ENCODE results near the gene HDAC2. TPM values are rescaled to one million over a fixed set of nuclear protein-coding genes. Genes with fewer than 3 reads are reported as not detected.
"Not testable (repeated sequence)": the region's sequence is repeated elsewhere in the genome, so short reads cannot be mapped to it uniquely, and the experiment has no call there.

The HDAC2 gene
- total RNA-seq (10 to 100 TPM; 44.7 to 54.6 (median 50.1) TPM), total RNA-seq (33.8 to 240 (median 60.3) reads per million in 29 experiments)
- 48.5 TPM for total RNA-seq (2013)

DNA sequence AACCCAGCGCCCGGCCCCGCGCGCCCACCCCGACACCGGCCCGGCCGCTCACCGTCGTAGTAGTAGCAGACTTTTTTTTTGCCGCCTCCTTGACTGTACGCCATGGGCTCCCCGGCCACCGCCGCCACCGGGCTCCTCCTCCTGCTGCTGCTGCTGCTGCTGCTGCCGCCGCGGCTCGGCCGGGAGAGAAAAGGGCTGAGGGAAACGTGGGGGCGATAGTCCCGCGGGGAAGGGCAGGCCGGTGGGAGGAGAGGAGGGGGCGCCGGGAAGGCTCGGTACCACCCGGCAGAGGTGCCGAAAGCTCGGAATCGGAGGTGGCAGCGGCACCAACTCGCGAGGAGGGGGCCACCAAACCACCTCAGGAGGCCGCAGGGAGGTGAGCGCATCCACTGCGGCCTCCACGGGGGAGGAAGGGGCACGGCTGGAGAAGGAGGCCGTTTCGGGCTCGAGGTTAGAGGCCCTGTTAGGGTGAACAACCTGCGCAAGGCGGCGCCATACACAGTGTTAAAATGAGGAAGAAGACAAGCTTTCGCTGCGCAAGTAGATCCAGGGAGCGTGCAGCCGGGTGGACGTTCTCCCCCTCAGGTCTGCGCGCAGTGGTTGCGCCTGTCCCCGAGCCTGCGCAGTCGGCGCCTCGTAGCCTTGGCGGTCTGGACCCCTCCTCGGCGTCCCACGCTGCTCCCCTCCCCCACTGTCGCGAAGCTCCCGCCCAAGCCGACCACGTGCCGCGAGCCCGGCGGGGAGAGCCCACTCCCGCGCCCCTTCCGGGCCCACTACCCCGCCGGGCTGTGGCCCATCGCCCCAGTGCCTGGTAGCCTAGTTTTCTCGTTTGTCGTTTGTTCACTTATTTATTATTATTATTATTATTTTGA is at the start of gene HDAC2:
HDAC2 (minus strand) TSS at position 344 of the 872 bp plus-strand sequence; CDS start at position 104, 240 bp downstream.
- peaks cover 39 to 41% (median 39%) of the 10 kb centered on the region in 3 donors for H3K4me1 Mint-ChIP-seq
- no peaks in the 10 kb centered on the region for H3K27me3 Mint-ChIP-seq
- no peaks in the 10 kb centered on the region for H3K9me3 Mint-ChIP-seq
- no peaks in the 10 kb centered on the region for H3K9me3 ChIP-seq
- H3K4me1 ChIP-seq (ENCODE audit: control insufficient read depth in 1 of 2, extremely low read depth in 1 of 2, insufficient read depth in 2 of 2, low read length in 2 of 2) = peaks cover 15 to 19% of the 10 kb centered on the region in 2 experiments
- no peaks in the 10 kb centered on the region for H3K27me3 ChIP-seq (replicated peaks in 1 of 2; ENCODE audit: control insufficient read depth in 2 of 2, extremely low read depth in 1 of 2, insufficient read depth in 2 of 2, low read length in 1 of 2)
- peak within 1 kb of the TSS; percentile 95 to 99 for H3K27ac Mint-ChIP-seq
- H3K36me3 Mint-ChIP-seq = no peaks in the 10 kb centered on the region
- H3K27ac ChIP-seq (ENCODE audit: low read length) = peak within 1 kb of the TSS; percentile 85
- H3K36me3 ChIP-seq (ENCODE audit: control insufficient read depth in 2 of 2, extremely low read depth in 1 of 2, insufficient read depth in 1 of 2, low read length in 1 of 2) = no peaks in the 10 kb centered on the region
- H3K4me3 ChIP-seq (ENCODE audit: control insufficient read depth in 1 of 2, extremely low read depth in 1 of 2, low read length in 1 of 2) = peak within 1 kb of the TSS; percentile 90 to 99
- ChIA-PET POLR2A (interaction anchor here in 1 of 2 donors (0.6 to 0.7 kb wide), 2 partner anchors 10 to 28 kb away, joined by 3 to 6 read pairs; no protein-coding TSS in a partner anchor), CTCF (interaction anchor here in 1 of 2 donors (0.7 to 1.1 kb wide), 3 partner anchors 10 to 12 kb away, joined by 3 read pairs; no protein-coding TSS in a partner anchor)
- DNase-seq (peak; percentile 44 to 91 (median 75)), ATAC-seq (replicated peaks in 1 of 4) (peak; percentile 78 to 84 (median 79))
- WGBS (ENCODE audit: insufficient coverage) = under 1% methylated on average over 52 of the region's 82 CpGs
- peak within 1 kb of the TSS; percentile 96 to 97 (median 97) for H3K4me3 Mint-ChIP-seq

DNA sequence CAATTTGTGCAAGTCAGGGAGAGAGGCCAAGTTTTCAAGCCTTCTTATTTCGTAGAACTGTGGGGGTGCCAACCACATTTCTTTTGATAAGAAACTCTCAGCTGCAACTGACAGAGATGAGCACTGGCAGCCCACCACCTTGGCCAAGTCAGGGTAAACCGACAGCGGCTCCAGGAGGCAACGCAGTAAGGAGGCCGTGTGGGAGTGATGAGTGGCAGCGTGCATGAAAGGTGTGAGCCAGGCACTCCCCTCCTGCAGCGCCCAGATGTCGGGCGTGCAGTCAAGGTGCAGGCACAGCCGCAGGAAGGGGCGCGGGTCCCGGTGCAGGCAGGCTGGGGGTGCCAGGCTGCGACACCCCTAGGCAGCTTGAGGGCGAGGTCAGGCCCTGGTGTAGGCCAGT is 49.2 kb upstream of the HDAC2 start:
- WGBS (ENCODE audit: insufficient coverage) = 76% methylated on average over 10 of the region's 15 CpGs
- Mint-ChIP-seq H3K4me3 (no peak overlapping the region), H3K27ac (no peak overlapping the region), H3K4me1 (no peaks in the 10 kb centered on the region), H3K9me3 (no peaks in the 10 kb centered on the region), H3K27me3 (peaks cover 3 to 19% of the 10 kb centered on the region in 2 donors), H3K36me3 (no peaks in the 10 kb centered on the region)
- Histone ChIP-seq H3K4me1 (ENCODE audit: control insufficient read depth in 1 of 2, extremely low read depth in 1 of 2, insufficient read depth in 2 of 2, low read length in 2 of 2) (no peaks in the 10 kb centered on the region), H3K36me3 (ENCODE audit: control insufficient read depth in 2 of 2, extremely low read depth in 1 of 2, insufficient read depth in 1 of 2, low read length in 1 of 2) (no peaks in the 10 kb centered on the region), H3K27me3 (replicated peaks in 1 of 2; ENCODE audit: control insufficient read depth in 2 of 2, extremely low read depth in 1 of 2, insufficient read depth in 2 of 2, low read length in 1 of 2) (peaks cover 0 to 2% of the 10 kb centered on the region in 2 experiments), H3K4me3 (ENCODE audit: control insufficient read depth in 1 of 2, extremely low read depth in 1 of 2, low read length in 1 of 2) (no peak overlapping the region), H3K27ac (ENCODE audit: low read length) (no peak overlapping the region), H3K9me3 (no peaks in the 10 kb centered on the region)
- ChIA-PET POLR2A (no interaction called here), CTCF (no interaction called here)
- ATAC-seq (replicated peaks in 1 of 4) (no peak), DNase-seq (no peak)

DNA sequence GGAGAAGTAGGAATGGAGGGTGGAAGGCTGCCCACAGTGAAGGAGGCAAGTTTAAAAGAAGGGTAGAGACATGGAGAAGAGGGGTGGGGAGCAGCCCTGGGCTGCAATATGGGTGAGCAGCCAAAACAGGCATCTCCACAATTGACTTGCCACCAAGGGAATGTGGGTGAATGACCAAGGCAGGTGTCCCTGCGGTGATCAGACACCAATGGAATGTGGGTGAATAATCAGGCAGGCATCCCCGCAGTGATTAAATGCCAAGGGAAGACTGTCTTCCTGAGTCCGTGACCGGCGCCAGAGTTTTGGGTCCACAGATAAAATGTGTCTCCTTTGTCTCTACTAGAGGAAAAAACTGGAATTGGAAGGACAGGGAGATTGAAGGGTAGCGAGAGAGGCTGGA is 46.2 kb upstream of the HDAC2 start:
- H3K4me1 ChIP-seq (ENCODE audit: control insufficient read depth in 1 of 2, extremely low read depth in 1 of 2, insufficient read depth in 2 of 2, low read length in 2 of 2); H3K9me3 Mint-ChIP-seq; ATAC-seq (replicated peaks in 1 of 4); H3K36me3 Mint-ChIP-seq; H3K4me1 Mint-ChIP-seq; H3K27ac ChIP-seq (ENCODE audit: low read length); H3K4me3 Mint-ChIP-seq; H3K27ac Mint-ChIP-seq; H3K4me3 ChIP-seq (ENCODE audit: control insufficient read depth in 1 of 2, extremely low read depth in 1 of 2, low read length in 1 of 2); POLR2A ChIA-PET; H3K27me3 ChIP-seq (replicated peaks in 1 of 2; ENCODE audit: control insufficient read depth in 2 of 2, extremely low read depth in 1 of 2, insufficient read depth in 2 of 2, low read length in 1 of 2); CTCF ChIA-PET; H3K36me3 ChIP-seq (ENCODE audit: control insufficient read depth in 2 of 2, extremely low read depth in 1 of 2, insufficient read depth in 1 of 2, low read length in 1 of 2); DNase-seq; H3K9me3 ChIP-seq: not testable (repeated sequence)
- peaks cover 3 to 13% of the 10 kb centered on the region in 2 donors for H3K27me3 Mint-ChIP-seq
- WGBS (ENCODE audit: insufficient coverage) = 92% methylated on average over 5 of the region's 6 CpGs

DNA sequence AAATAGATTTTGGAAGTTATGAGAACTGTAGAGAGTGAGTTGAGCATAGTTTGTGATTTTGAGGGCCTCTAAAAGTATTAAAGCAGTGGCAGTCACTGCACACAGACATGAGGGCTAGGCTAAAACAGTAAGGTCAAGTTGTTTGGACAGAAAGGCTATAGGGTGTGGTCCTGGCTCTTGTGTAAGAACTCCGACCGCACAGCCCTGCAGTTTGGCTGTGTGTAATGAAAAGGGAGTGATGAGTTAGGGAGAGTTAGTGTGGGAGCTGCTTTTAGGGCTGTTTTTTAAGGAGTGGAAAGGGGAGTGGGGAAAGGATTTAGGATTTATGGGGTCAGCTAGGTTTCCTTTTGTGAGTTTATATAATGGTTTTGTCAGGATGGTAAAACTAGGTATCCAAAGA is 43.2 kb upstream of the HDAC2 start:
- H3K27ac ChIP-seq (ENCODE audit: low read length); H3K27me3 ChIP-seq (replicated peaks in 1 of 2; ENCODE audit: control insufficient read depth in 2 of 2, extremely low read depth in 1 of 2, insufficient read depth in 2 of 2, low read length in 1 of 2); H3K36me3 ChIP-seq (ENCODE audit: control insufficient read depth in 2 of 2, extremely low read depth in 1 of 2, insufficient read depth in 1 of 2, low read length in 1 of 2); H3K27me3 Mint-ChIP-seq; H3K4me3 ChIP-seq (ENCODE audit: control insufficient read depth in 1 of 2, extremely low read depth in 1 of 2, low read length in 1 of 2); CTCF ChIA-PET; H3K36me3 Mint-ChIP-seq; H3K9me3 Mint-ChIP-seq; POLR2A ChIA-PET; H3K27ac Mint-ChIP-seq; DNase-seq; H3K4me3 Mint-ChIP-seq; ATAC-seq (replicated peaks in 1 of 4); H3K4me1 ChIP-seq (ENCODE audit: control insufficient read depth in 1 of 2, extremely low read depth in 1 of 2, insufficient read depth in 2 of 2, low read length in 2 of 2); H3K9me3 ChIP-seq: not testable (repeated sequence)
- WGBS (ENCODE audit: insufficient coverage) = 79% methylated on average over 2 of the region's 2 CpGs
- H3K4me1 Mint-ChIP-seq = peaks cover 0 to 12% (median 6%) of the 10 kb centered on the region in 3 donors

DNA sequence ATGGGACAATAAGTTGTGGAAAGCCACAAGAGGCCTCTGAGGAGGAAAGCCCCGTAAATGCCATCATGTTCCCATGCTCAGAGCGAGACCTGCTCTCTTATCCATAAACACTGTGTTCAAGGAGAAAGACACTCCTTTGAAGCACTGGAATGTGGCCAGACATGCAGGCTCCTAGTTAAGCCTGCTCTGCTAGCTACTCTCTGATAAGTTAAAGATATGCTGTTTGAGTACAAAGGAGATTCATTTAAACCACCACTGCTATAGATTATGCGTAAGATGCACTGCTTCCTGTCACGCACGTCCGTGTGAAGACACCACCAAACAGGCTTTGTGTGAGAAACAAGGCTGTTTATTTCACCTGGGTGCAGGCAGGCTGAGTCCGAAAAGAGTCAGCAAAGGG is 40.5 kb upstream of the HDAC2 start:
- H3K4me1 ChIP-seq (ENCODE audit: control insufficient read depth in 1 of 2, extremely low read depth in 1 of 2, insufficient read depth in 2 of 2, low read length in 2 of 2); POLR2A ChIA-PET; H3K27me3 ChIP-seq (replicated peaks in 1 of 2; ENCODE audit: control insufficient read depth in 2 of 2, extremely low read depth in 1 of 2, insufficient read depth in 2 of 2, low read length in 1 of 2); H3K27me3 Mint-ChIP-seq; CTCF ChIA-PET; H3K27ac ChIP-seq (ENCODE audit: low read length); H3K9me3 Mint-ChIP-seq; H3K36me3 Mint-ChIP-seq; H3K9me3 ChIP-seq; H3K4me3 ChIP-seq (ENCODE audit: control insufficient read depth in 1 of 2, extremely low read depth in 1 of 2, low read length in 1 of 2); H3K36me3 ChIP-seq (ENCODE audit: control insufficient read depth in 2 of 2, extremely low read depth in 1 of 2, insufficient read depth in 1 of 2, low read length in 1 of 2): not testable (repeated sequence)
- DNase-seq = peak in 4 of 35 experiments; percentile 4 to 28 (median 14)
- Mint-ChIP-seq H3K4me3 (peak overlapping the region in 2 of 3 donors; percentile 29 to 59), H3K4me1 (peaks cover 16 to 29% (median 22%) of the 10 kb centered on the region in 3 donors), H3K27ac (peak overlapping the region; percentile 76 to 92)
- 48% methylated on average over 4 of the region's 7 CpGs for WGBS (ENCODE audit: insufficient coverage)
- ATAC-seq (replicated peaks in 1 of 4) = peak; percentile 50 to 71 (median 66)

DNA sequence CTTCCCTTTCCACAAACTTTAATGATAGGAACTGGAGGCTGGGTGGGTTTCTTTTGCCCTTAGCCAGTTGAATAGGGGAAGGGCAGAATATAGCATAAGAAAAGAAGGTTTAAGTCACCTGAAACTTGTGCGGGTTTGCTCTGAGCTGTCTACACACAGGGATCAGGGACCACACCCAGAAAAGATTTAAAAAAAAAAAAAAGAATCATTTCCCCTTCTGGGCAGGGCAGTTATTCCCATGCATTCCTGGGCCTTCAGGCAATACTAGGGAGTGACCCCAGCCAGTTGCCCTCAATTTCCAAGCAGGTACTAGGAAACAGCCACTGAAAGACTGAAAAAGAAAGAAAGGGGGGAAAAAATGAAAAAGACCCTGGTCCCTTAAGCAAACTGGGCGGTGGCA is 39.6 kb upstream of the HDAC2 start:
- H3K36me3 Mint-ChIP-seq = no peaks in the 10 kb centered on the region
- Histone ChIP-seq H3K36me3 (ENCODE audit: control insufficient read depth in 2 of 2, extremely low read depth in 1 of 2, insufficient read depth in 1 of 2, low read length in 1 of 2) (no peaks in the 10 kb centered on the region), H3K9me3 (no peaks in the 10 kb centered on the region), H3K27me3 (replicated peaks in 1 of 2; ENCODE audit: control insufficient read depth in 2 of 2, extremely low read depth in 1 of 2, insufficient read depth in 2 of 2, low read length in 1 of 2) (peaks cover 0 to 6% of the 10 kb centered on the region in 2 experiments), H3K4me1 (ENCODE audit: control insufficient read depth in 1 of 2, extremely low read depth in 1 of 2, insufficient read depth in 2 of 2, low read length in 2 of 2) (peaks cover 4 to 8% of the 10 kb centered on the region in 2 experiments), H3K27ac (ENCODE audit: low read length) (no peak overlapping the region), H3K4me3 (ENCODE audit: control insufficient read depth in 1 of 2, extremely low read depth in 1 of 2, low read length in 1 of 2) (no peak overlapping the region)
- DNase-seq (no peak), ATAC-seq (replicated peaks in 1 of 4) (no peak)
- 80% methylated on average over 1 of the region's 2 CpGs for WGBS (ENCODE audit: insufficient coverage)
- POLR2A ChIA-PET = no interaction called here
- peaks cover 0 to 5% of the 10 kb centered on the region in 2 donors for H3K27me3 Mint-ChIP-seq
- H3K27ac Mint-ChIP-seq = no peak overlapping the region
- peaks cover 16 to 29% (median 22%) of the 10 kb centered on the region in 3 donors for H3K4me1 Mint-ChIP-seq
- CTCF ChIA-PET = no interaction called here
- no peak overlapping the region for H3K4me3 Mint-ChIP-seq
- no peaks in the 10 kb centered on the region for H3K9me3 Mint-ChIP-seq
